Fibroblast of lung (primary cell): ENCODE data around the gene PSD4.

Experiments
- CTCF ChIP-seq, 2 donors: IDR thresholded peaks in 1 of 2; conservative IDR thresholded peaks in 1 of 2; 1 replicate in 1 of 2; 2 replicates in 1 of 2; pipeline ENCODE4 v1.5.1; 2011 to 2012; ENCODE audit warnings: low read length in 2 of 2, control low read depth in 1 of 2, inconsistent platforms in 1 of 2, low read depth in 1 of 2, mild to moderate bottlenecking in 1 of 2
- EZH2 ChIP-seq: IDR thresholded peaks from 2 replicates; pipeline ENCODE4 v1.5.1; 2012; ENCODE audit warnings: low read length, control low read depth, mild to moderate bottlenecking; ENCODE audit errors: missing control alignments

- TF ChIP-seq CTCF (conservative IDR thresholded peaks at IDR 0.05 in 1 of 2, IDR thresholded peaks at IDR 0.05 in 1 of 2; ENCODE audit: low read depth in 1 of 2, low read length in 2 of 2) (no peak), EZH2 (no peak)
Observed at GRCh38 chr2:113164215-113164929, 9.4 kb upstream of the PSD4 start.
